Stimulated activated CD8-positive, alpha-beta memory T cell treated with anti-CD3 and anti-CD28 coated beads, Interleukin-7, amount 100 ng/mL, for 24 hours (primary cell): ENCODE measurements around the gene SLC45A1.

Experiments used
- DNase-seq: peaks from one replicate; pipeline ENCODE4 v3.0.0-alpha.2; 2020; ENCODE audit warnings: low read depth

Gene SLC45A1

DNA sequence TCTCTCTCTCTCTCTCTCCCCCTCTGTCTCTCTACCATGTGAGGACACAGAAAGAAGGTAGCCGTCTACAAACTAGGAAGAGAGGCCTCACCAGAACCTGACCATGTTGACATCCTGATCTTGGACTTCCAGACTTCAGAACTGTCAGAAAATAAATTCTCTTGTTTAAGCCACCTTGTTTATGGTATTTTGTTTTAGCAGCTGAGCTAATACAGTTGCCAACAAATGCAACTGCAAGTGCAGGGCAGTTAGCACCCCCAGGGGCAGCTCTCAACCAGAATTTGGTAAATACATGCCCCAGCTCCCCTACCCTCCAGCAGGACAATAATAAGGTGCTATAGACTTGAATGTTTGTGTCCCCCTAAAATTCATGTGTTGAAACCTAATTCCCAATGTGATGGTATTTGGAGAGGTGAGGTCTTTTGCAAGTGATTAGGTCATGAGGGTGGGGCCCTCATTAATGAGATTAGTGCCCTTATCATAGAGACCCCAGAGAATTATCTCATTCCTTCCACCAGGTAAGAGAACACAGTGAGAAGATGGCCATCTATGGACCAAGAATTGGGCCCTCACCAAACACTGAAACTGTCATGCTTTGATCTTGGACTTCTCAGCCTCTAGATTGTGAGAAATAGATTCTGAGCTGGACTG is 6.7 kb upstream of the SLC45A1 start:
- no peak for DNase-seq

DNA sequence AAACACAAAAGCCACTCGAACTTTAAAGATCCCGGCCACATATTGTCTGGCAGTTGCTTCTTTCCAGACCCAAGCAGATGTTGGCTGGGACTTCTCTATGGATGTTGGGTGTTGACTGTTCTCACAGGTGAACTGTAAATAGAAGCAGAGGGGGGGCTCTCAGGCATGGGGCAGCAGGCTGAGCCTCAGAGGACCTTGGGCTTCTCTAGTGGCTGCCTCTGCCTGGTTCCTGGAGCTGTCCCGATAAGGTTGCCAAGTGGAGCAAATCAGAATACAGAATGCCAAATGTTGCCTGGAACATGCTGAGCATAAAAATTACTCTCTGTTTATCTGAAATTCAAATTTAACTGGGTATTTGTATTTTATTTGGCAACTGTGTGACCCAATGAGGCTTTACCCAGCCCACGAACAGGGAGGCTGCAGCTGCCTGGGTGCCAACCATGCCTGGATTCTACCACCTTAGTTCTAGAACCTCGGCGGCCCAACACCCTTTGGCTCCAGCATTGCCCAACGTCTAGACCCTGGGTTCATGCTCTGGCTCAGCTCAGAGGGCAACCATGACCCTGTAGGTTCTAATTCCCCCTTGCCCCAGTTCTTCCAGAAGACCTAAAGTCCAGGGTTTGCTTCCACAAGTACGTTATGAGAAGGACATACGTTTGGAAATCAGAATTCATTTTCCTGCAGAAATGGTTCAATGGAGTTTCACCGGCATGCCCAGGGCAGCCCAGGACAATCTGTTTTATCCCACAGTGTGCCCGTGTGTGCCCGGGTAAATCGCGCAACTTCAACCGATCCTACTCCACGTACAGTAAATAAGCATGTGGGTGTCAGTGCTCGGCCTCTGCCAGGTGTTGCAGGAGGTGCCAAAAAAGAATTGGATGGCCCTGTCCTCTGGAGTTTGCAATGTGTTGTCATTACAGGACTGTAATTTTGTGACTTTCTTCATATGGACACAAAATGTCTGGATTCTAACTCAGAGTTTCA is 5.4 kb upstream of the SLC45A1 start:
- DNase-seq, result no peak

DNA sequence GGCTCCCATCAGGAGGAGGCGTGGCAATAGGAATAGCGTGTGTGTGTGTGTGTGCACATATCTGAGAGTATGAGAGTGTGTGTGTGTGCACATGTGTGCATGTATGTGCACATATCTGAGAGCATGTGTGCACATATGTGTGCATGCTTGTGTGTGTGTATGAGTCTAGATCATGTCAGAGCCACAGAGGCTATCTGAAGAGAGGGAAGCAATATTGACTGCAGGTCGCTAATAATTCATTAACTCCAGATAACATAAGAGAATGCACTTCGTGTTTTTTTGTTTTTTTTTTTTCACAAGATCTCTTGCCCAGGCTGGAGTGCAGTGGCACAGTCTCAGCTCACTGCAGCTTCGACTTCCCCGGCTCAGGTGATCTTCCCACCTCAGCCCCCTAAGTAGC is 4.7 kb upstream of the SLC45A1 start:
- DNase-seq, result no peak

DNA sequence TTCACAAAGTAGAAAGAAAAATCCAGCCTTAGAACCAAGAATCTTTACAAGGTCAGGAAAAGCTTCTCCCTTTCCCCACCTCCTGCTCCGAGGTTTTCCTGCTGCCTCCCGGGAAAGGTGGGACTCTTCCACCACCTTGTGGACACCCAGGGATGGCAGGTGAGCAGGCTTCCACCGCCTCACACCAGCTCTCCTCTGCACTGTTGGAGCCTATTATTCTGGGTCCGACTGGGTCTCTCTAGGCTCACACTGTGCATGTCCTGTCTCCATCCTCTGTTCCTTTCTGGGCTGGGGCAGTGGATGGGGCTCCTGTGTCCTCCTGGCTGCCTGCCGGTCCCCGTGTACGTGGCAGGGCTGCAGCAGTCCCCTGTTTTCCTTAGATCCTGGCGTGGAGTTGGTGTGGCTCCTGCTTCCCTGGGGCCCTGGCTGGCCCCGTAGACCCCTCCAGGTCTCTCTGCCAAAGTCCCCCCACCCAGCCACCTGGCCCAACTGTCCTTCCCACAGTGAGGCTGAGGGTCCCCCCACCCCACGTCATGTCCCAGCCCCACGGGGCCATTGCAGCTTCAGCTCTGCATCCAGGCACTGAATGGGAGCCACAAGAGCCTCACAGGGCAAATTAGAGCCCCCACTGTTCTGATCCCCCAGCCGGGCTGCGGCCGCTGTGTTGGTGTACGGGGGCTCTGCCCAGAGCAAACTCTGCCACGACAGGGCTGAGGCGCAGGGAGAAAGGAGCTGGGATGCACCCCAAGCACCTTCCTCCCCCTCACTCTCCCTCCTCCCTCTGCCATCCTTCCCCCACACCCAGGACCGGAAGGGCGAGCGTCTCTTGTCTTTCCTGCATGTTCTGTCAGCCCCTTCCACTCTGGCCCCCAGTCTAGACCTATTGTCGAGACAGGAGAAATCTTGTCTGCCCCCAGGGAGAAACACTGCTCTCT is 3.3 kb upstream of the SLC45A1 start:
- no peak for DNase-seq

DNA sequence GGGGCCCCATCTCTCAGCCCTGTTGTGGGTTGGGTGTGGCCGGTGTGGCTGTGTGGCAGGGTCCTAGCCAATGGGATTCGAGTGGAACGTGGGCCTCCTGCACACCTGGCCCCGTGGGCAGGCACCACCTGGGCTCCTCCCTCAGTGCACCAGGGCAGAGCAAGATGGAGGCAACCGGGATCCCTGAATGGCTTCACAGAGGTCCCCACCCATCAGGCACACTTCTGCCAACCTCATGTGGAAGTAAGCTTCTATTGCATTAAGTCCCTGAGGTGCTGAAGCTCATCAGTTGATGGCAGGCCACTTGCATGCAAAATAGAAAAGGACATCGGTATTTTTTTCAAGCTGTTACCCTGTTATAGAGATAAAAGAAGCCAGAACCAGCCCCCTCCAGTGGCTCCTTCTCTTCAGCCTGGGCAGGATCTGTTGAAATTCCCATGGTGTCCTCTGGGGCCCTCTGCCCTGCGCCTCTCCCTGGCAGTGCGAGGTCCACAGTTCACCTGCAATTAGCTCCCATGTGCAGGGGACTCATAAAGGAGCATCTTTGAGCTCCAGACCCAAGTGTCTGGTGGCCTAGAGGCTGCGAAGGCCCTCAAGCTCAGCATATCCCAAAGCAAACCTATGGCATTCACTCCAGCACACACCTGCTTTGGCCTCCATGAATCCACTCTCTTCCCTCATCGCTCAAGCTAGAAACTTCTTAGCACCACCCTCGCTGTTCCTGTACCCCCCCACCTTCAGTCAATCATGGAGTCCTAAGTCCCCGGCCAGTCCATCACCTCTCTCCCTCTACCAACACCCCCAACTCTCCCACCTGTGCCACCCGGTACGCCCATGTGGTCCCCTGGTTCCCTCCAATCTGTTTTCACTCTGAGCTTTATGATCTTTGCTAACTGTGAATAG is 2.1 kb upstream of the SLC45A1 start:
- no peak for DNase-seq

DNA sequence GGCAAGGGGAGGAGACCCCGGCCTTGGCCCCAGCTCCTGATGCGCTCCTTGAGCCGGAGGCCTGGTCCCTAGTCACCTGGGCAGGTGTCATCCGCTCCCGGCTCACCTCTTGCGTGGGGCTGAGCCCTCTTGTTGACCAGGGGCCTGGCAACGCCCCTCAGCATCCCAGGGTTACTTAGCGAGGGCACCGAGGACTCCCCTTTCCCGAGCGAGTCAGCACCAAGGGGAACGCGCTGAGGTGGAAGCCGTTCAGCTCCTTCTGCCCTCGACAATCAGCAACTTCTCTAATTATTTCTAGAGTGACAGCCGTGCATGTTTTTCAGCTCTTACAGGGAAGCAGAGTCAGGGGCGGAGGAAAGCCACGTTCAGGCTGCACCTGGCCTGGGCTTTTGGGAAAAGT is 522 bp downstream of the SLC45A1 start:
- DNase-seq, result no peak

DNA sequence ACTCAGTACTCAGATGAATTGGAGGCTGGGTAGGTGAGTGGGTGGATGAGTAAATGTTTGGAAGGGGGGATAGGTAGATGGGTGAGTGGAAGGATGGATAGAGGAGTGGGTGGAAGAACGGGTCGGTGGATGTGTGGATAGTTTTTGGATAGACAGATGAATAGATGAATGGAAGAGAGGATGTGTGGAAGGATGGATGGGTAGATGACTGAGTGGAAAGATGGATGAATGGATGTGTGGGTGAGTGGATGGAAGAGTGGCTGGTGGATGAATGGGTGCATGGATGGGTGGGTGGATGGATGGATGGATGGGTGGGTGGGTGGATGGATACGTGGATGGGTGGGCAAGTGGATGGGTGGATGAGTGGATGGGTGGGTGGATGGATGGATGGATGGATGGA is 3.7 kb downstream of the SLC45A1 start:
- DNase-seq, result no peak

DNA sequence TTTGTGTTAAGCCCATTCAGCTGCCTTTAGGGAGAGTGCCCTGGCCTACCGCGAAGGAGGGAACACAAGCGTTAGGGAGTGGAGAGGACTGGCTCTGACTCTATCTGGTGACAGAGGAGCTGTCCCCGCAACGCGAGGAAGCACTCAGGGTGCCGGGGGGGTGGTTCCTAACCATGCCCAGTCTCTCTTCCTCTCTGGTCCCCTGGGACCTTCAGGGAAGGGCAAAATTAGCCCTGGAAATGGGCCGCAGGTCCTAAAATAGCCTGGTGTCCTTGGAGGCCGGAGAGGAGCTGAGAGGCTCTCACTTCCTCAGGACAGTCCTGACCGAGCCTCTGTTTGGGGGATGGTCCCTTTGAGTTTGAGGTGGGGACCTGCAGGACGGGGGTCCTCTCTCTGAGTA is 5.8 kb downstream of the SLC45A1 start:
- no peak for DNase-seq

DNA sequence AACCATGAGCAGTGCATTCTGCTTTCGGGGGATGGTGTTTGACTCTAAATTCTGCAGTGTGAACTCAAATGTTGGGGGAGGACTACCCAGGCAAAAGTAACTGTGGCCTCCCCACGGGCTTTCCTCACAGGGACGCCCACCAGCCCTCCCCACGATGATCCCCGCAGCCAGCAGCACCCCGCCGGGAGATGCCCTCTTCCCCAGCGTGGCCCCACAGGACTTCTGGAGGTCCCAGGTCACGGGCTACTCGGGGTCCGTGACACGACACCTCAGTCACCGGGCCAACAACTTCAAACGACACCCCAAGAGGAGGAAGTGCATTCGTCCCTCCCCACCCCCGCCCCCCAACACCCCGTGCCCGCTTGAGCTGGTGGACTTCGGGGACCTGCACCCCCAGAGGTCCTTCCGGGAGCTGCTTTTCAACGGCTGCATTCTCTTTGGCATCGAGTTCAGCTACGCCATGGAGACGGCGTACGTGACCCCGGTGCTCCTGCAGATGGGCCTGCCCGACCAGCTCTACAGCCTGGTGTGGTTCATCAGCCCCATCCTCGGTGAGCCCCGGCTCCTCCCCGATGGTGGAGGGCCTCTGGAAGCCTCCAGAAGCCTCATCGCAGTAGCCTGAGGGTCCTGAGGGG is 6.4 kb downstream of the SLC45A1 start:
- no peak for DNase-seq

DNA sequence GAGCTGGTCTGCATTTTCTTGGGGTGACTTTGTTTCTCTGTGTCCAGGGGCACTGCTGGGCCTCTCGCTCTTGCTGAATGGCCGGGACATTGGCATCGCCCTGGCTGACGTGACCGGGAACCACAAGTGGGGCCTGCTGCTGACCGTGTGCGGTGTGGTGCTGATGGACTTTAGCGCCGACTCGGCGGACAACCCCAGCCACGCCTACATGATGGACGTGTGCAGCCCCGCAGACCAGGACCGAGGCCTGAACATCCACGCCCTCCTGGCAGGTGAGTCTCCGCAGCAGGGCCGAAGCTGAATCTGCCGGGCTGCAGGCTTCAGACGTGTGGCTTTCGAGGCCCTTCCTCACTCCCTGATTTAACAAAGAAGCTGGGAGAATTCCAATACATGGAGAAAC is 7.9 kb downstream of the SLC45A1 start:
- DNase-seq, result no peak

DNA sequence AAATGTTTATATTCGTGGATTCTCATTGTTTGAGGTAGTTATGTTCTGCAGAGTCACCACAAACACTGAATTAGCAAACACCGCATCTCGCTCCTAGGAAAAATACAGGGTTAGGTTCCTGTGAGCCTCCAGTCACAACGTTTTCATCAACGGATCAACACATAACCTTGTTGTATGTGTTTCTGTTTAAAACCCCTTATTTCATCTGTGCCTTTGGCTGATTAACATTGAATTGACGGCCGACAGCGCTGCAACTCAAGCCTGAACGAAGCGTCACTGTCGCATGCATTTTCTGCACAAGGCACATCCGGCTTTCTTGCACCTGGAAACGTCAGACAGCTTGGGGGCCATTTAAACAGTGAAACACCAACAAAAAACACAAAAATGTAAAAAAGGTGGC is 8.4 kb downstream of the SLC45A1 start:
- DNase-seq, result no peak

DNA sequence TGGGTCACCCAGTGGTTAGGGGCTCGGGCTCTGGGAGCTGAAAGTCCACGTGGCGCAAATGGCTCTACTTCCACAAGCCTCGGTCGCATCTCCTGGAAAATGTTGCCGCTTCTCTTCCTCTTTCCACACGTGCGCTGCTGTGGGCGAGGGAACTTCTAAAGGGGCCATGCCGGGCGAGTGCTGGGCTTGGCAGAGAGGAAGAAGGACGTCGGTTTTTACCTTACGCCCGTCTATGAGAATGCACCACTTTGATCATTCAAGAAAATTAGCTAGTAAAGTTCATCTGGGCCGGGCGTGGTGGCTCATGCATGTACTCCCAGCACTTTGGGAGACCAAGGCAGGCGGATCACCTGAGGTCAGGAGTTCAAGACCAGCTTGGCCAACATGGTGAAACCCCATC is 10.4 kb downstream of the SLC45A1 start:
- no peak for DNase-seq

DNA sequence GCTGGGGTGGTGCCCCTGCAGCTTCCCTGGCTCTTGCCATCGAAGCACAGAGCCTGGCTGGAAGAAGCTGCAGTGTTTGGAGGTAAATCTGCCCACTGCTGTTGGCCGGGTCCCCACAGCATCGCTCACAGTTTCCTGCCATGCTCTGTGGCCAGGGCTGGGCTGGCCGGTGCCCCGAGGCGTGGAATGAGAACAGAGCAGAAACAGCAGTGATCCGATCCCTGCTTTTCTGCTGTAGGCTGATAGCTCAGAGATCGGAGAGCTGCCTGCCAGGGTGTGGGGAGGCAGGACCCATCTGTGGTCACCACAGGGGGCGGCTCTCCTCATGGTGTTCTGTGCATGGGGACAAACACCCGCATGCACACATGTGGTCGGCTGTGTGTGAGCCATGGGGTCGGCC is 11.5 kb downstream of the SLC45A1 start:
- no peak for DNase-seq

DNA sequence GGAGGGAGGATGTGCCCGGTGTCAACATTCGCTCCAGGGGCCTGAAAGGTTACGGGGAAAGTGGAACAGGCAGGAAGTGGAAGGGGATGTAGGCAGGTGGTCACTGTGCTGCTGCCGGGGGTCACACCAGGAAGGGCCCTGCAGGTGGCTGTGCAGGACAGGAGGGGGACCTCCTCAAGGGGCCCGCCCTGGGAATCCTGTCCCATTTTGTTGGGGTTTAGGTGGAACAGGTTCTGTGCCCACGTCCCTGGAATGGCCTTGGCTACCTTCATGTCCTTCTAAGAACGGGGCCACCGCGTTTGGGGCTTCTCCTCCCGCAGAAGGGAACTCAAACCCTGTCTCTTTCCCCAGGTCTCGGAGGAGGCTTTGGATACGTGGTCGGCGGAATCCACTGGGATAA is 11.9 kb downstream of the SLC45A1 start:
- no peak for DNase-seq

DNA sequence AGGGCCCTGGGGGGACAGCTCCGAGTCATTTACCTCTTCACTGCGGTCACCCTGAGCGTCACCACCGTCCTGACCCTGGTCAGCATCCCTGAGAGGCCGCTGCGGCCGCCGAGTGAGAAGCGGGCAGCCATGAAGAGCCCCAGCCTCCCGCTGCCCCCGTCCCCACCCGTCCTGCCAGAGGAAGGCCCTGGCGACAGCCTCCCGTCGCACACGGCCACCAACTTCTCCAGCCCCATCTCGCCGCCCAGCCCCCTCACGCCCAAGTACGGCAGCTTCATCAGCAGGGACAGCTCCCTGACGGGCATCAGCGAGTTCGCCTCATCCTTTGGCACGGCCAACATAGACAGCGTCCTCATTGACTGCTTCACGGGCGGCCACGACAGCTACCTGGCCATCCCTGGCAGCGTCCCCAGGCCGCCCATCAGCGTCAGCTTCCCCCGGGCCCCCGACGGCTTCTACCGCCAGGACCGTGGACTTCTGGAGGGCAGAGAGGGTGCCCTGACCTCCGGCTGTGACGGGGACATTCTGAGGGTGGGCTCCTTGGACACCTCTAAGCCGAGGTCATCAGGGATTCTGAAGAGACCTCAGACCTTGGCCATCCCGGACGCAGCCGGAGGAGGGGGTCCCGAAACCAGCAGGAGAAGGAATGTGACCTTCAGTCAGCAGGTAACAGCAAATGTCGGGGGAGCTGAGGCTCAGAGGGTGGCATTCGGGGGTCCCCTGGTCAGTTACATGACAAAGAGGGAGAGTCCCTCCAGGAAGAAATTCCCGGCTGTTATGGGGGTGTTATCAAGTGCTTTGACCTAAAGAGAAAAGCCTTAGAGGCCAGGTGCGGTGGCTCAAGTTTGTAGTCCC is 12.6 kb downstream of the SLC45A1 start:
- DNase-seq, result no peak

DNA sequence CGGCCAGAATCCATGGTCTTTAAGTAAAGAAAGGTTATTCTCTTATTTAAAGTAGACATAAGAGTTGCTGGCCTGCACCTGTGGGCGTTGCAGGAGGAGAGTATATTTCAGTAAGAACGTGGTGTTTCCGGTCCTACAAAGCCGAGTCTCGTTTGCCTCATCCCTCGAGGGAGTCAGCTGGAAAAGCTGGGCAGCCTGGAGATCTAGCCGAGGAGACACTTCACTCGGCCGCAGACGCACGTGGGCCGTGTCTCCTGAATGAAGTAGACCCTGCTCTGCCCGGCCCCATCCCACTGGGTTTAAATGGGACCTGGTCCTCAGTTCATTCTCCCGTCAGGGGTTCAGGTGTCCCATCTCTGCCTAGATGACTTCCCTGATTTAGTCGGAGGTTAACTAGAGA is 14.9 kb downstream of the SLC45A1 start:
- no peak for DNase-seq

DNA sequence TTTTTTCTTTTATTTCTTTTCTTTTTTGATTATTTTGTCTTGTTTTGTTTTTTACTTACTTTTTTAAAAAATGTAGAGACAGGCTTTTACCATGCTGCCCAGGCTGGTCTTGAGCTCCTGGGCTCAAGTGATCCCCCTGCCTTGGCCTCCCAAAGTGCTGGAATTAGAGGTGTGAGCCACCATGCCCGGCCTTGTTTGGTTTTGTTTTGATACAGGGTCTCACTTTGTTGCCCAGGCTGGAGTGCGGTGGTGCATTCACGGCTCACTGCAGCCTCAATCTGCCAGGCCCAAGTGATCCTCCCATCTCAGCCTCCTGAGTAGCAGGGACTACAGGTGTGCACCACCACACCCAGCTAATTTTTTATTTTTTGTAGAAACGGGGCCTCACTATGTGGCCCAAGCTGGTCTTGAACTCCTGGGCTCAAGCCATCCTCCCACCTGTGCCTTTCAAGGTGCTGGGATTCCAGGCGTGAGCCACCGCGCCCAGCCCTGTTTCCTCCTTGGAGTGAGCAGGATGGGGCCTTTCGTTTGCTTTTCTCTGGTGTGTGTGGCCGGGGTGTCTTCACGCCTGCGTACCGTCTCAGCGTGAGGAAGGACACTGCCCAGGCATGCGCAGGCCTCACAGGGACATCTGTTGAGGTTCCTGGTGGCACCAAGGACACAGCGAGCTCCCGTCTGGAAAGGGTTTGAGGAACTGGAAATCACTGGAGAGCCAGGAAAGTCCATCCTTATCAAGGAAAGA is 15.5 kb downstream of the SLC45A1 start:
- DNase-seq, result no peak

DNA sequence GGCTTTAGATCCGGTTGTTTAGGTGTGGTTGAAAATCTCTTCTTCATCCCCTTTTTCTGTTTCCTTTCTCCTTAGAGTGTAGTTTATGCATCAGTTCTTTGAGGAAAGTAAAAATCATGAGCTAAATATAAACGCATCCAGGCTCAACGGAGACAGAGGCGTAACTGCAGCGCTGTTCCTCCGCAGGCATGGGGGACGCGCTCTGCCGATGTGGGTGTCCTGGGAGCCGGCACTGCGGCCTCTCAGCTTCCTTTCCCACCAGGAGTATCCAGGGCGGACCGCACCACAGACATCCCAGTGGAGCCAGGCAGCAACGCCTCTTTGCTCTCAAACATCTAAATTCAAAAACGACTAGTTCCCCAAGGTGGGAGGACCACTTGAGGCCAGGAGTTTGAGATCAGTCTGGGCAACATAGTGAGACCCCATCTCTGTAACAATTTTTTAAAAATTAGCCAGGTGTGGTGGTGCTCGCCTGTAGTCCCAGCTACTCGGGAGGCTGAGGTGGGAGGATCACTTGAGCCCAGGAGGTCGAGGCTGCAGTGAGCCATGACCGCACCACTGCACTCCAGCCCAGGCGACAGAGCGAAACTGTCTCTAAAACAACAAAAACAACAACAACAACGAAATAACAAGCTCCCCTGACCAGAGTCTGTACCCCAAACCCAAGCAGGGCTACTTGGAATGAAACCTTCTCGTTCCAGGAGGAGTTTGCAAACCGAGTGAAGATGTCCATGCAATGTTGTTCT is 16.4 kb downstream of the SLC45A1 start:
- DNase-seq, result no peak
